GM18499 (cell line): ENCODE data around the gene IL10RA.
"Not testable (repeated sequence)": the region's sequence is repeated elsewhere in the genome, so short reads cannot be mapped to it uniquely, and the experiment has no call there.

Source experiments
- ATAC-seq: cut with Tn5 transposase; IDR thresholded peaks from one replicate; pipeline ENCODE4 v1.9.1; 2021; ENCODE audit warnings: moderate number of reproducible peaks; ENCODE audit not compliant: insufficient read depth, unreplicated experiment

Gene IL10RA

GRCh38 chr11:118004543-118005223, 18.5 kb downstream of the IL10RA start:
- ATAC-seq: no peak

GRCh38 chr11:118005224-118006152, 19.3 kb downstream of the IL10RA start:
- no peak for ATAC-seq

DNA sequence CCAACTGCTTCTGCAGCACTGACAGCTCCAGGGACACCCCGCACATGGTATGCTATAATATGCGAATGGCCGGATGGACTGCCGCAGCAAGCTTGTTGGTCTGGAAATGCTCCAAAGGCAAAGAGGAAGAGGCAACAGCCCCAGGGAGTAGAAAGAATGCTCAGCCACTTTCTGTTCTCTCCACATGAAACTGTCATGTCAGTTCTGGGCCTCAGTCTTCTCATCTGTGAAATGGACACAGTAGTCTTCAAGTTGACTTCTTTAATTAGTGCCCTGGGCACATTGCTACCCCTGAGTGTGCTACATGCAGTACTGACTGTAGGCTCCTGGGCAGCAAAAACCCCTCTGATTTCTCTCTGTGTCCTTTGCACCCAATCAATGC, 19.9 kb downstream of the IL10RA start:
- ATAC-seq: no peak

DNA sequence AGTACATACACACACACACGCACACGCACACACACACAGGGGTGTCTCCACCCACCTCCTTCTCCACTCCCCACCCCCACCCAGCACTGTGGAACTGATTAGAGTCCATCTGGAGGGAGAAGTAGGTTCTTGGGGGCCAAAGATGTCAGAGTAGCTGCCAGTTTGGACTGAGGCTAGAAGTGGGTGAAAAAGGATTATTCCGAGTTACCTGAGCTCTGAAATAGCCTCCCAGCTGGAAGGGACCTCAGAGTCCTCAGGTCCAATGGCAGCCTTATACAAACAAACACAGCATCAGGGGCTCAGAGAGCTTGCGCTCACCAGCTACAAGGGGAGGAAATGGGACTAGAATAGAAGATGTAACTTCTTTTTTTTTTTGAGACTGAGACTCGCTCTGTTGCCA, 20.8 kb downstream of the IL10RA start:
- ATAC-seq: no peak

DNA sequence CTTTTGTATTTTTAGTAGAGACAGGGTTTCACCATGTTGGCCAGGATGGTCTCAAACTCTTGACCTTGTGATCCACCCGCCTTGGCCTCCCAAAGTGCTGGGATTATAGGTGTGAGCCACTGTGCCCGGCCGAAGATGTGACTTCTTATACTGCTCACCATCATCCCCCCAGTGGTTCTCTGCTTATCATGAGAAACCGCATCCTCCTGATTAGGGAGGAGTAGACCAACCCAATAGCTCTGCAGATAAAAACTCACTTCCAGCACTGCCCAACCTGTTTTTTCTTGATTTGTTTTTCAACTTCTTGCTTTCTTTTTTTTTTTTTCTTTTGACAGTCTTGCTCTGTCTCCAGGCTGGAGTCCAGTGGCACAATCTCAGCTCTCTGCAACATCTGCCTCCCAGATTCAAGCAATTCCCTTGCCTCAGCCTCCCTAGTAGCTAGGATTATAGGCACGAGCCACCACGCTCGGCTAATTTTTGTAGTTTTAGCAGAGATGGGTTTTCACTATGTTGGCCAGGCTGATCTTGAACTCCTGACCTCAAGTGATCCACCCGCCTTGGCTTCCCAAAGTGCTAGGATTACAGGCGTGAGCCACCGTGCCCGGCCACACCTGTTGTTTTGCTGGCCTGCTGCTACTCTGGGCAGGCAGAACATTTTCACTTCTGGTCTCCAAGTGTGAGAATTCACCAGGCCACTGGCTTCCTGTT, 21.5 kb downstream of the IL10RA start:
- not testable (repeated sequence) for ATAC-seq

- no peak for ATAC-seq
Observed at GRCh38 chr11:118008271-118008911, 22.2 kb downstream of the IL10RA start.

- no peak for ATAC-seq
Observed at GRCh38 chr11:118009864-118010737, 23.9 kb downstream of the IL10RA start.

- ATAC-seq: peak; percentile 66
Observed at GRCh38 chr11:118010738-118011461, 24.7 kb downstream of the IL10RA start.

DNA sequence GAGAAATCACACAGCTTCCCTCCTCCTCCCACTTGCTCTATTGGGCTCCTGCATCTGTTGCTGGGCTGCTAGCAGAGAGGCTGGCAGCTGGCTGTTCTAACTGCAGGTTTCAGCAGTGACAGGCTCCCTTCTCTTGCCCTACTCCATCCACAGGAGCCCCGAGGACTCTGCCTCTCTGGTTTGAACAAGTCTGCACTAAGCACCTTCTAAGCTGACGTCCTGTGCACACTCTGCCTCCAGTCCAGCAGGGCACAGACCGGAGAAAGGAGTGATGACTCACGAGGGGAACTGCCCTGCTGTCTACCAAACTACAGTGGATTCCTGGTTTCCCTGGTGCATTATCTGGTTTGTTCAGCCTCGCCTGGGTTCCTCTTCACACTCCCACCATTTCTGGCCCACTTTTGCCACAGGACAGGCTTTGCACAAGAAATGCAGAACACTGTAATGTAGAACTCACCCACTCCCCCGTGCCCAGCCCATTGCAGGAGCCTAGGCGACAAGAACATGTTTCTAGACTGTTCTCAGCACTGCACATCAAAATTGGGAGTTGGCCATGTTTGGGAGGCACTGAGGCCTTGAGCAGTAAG, 26.0 kb downstream of the IL10RA start:
- no peak for ATAC-seq

DNA sequence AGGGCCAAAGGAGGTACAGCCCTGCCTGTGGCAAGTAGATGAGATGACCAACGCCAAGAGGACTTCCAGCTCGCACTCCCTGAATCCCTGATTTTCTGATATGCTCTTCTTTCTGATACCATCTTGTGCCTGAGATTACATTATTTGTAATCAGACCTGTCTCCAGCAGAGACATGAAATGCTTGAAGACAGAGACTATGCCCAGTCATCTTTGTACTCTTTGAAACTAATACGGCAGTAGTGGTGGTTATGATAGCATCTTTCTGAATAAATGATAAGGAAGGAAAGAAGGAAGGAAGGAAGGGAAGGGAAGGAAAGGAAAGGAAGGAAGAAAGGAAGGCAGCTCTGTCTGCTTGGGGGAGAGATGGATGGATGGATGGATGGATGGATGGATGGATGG, 27.8 kb downstream of the IL10RA start:
- no peak for ATAC-seq

DNA sequence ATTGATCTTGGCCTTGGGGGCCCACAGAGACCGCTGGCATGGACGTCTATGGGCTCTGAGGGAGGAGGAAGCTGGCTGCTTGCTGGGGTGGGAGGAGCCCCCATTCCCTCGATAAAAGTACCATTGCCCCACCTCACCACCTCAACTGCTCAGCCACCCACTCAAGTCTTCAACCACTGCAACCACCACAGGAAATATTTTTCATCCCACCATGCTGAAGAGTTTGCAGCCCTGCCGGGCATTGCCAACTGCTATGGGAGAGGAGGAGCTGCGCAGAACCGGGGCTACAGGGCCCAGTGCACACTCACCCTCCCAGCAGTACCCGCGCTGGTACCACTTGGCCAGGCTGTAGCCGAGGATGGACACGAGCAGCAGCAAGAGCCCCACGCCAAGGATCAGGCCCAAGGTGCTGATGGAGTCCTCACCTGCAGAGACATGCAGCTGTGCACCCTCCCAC, 29.2 kb downstream of the IL10RA start:
- ATAC-seq: no peak

DNA sequence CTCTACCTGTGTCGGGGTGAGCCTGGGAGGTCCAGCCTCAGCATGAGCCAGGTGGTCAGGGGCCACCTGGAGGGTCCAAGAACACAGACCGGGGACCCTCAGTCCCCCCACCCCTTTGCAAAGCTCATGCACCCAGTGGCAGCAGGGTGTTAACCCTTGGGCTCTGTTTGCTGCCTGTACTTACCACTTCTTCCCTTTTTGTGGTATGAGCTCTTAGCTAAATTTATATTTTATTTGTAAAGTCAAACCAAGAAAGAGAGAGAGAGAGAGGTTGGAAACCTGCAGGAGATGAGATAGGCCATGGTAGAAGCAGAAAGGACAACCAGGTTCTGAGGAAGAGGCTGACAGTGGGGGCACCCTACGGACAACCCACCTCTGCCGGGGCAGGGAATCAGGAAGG, 29.9 kb downstream of the IL10RA start:
- ATAC-seq: no peak

DNA sequence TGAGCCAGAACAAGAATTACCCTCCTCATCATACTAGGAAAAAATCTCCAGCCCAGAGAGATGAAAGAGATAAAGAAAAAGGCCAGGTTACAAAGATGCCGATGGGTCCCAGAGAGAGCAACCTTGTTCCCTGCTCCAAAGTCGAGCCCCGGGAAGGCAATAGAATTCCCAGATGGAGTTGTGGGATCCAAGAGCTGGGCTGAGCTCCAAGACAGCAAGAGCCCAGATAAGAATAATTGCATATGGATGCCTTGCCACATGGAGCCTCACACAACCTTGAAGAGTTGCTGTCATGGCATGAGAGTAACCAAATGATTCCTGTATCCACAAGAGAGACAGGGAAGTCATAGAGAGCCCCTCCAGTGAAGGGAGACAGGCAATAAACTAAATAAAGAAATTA, 30.9 kb downstream of the IL10RA start:
- no peak for ATAC-seq

- no peak for ATAC-seq
Observed at GRCh38 chr11:118017631-118018315, 31.6 kb downstream of the IL10RA start.

- no peak for ATAC-seq
Observed at GRCh38 chr11:118018401-118018800, 32.2 kb downstream of the IL10RA start.

GRCh38 chr11:118021146-118021545, 35.0 kb downstream of the IL10RA start:
- no peak for ATAC-seq

GRCh38 chr11:118027694-118028093, 41.5 kb downstream of the IL10RA start:
- ATAC-seq: no peak

- ATAC-seq: no peak
Observed at GRCh38 chr11:118028626-118029025, 42.4 kb downstream of the IL10RA start.
